GM12878 (cell line): ENCODE data around the gene CDC45. TPM values are rescaled to one million over a fixed set of nuclear protein-coding genes. Genes with fewer than 3 reads are reported as not detected.

Experiments
- ATAC-seq: fragments of 200-7000 bp; cut with Tn5 transposase; 3 replicates; pipeline ENCODE4 v1.9.1; 2020; ENCODE audit warnings: mild to moderate bottlenecking, moderate library complexity
- BruUV-seq: library from RNA; stranded (reverse); fragments of 400-500 nt; replicated peaks from 2 replicates; lab custom pipeline; 2021; lab: Mats Ljungman, UMichigan
- CTCF ChIA-PET: fragments of 300-600 bp; sonication (Branson Sonifier 250); formaldehyde crosslinking; extraction: SDS; loops from one replicate; lab custom pipeline; 2021; ENCODE audit warnings: inconsistent platforms; lab: Yijun Ruan, JAX
- POLR2A ChIA-PET: fragments of 350-600 bp; formaldehyde crosslinking; extraction: SDS; loops from one replicate; lab custom pipeline; 2021; ENCODE audit warnings: inconsistent platforms; lab: Charles Lee
- RAD21 ChIA-PET: fragments of 300-600 bp; sonication (Branson Sonifier 250); formaldehyde crosslinking; loops from one replicate; lab custom pipeline; 2023; ENCODE audit warnings: antibody characterized with exemption; ENCODE audit not compliant: unreplicated experiment; lab: Charles Lee
- SMC1A ChIA-PET: fragments of 300-600 bp; sonication (Branson Sonifier 250); formaldehyde crosslinking; loops from one replicate; lab custom pipeline; 2023; ENCODE audit not compliant: unreplicated experiment, uncharacterized antibody; lab: Charles Lee
- DNase-seq: peaks from one replicate; pipeline ENCODE4 v3.0.0-alpha.2; 2011; ENCODE audit warnings: low read depth, low spot score
- FAIRE-seq: peaks from 3 replicates; lab custom pipeline; 2011; peaks lifted over from hg19 to GRCh38; lab: Jason Lieb, UNC
- H2AFZ ChIP-seq: 2 replicates; pipeline ENCODE4 v1.6.0; 2011; ENCODE audit warnings: low read depth, low read length, control low read depth; ENCODE audit not compliant: control insufficient read depth
- H3K27ac ChIP-seq: 2 replicates; pipeline ENCODE4 v1.5.1; 2011; ENCODE audit warnings: control low read depth; ENCODE audit not compliant: control insufficient read depth, insufficient read depth
- H3K27me3 ChIP-seq, 2 experiments: replicated peaks in 1 of 2; 2 replicates each; pipeline versions ENCODE4 v1.6.0 to v1.6.1; 2011; ENCODE audit warnings: low read length in 1 of 2; ENCODE audit not compliant: control insufficient read depth in 2 of 2, insufficient read depth in 2 of 2
- H3K36me3 ChIP-seq, 2 experiments: 2 replicates each; pipeline ENCODE4 v1.5.1; 2011; ENCODE audit warnings: low read length in 1 of 2; ENCODE audit not compliant: control insufficient read depth in 2 of 2, insufficient read depth in 2 of 2
- H3K4me1 ChIP-seq: 2 replicates; pipeline ENCODE4 v1.6.1; 2011; ENCODE audit warnings: mild to moderate bottlenecking, low read length, moderate library complexity, mixed read lengths; ENCODE audit not compliant: control insufficient read depth, insufficient read depth
- H3K4me2 ChIP-seq: 2 replicates; pipeline ENCODE4 v1.6.0; 2011; ENCODE audit warnings: control low read depth; ENCODE audit not compliant: control insufficient read depth, insufficient read depth
- H3K4me3 ChIP-seq: fragments of 200-600 bp; sonication (generic); 2 replicates; pipeline ENCODE4 v1.5.1; 2016
- H3K79me2 ChIP-seq: 2 replicates; pipeline ENCODE4 v1.6.0; 2011; ENCODE audit warnings: low read length; ENCODE audit not compliant: control insufficient read depth, insufficient read depth
- H3K9ac ChIP-seq: 2 replicates; pipeline ENCODE4 v1.8.0; 2011; ENCODE audit warnings: low read length, control low read depth, mixed read lengths; ENCODE audit not compliant: control insufficient read depth, insufficient read depth
- H3K9me3 ChIP-seq: replicated peaks from 3 replicates; pipeline ENCODE4 v1.5.1; 2011; ENCODE audit warnings: mild to moderate bottlenecking, low read length; ENCODE audit not compliant: control insufficient read depth, insufficient read depth
- H4K20me1 ChIP-seq: 2 replicates; pipeline ENCODE4 v1.6.0; 2011; ENCODE audit not compliant: control insufficient read depth, insufficient read depth
- BCL3 ChIP-seq: IDR thresholded peaks from 2 replicates; pipeline ENCODE4 v1.6.1; 2011; ENCODE audit warnings: borderline replicate concordance, low read depth, mild to moderate bottlenecking, moderate library complexity, low read length; ENCODE audit not compliant: insufficient read depth, poor library complexity, severe bottlenecking
- CTCF ChIP-seq, 3 experiments: IDR thresholded peaks in 2 of 3; conservative IDR thresholded peaks in 1 of 3; 2 replicates each; pipeline ENCODE4 v1.5.1; 2011; ENCODE audit warnings: low read depth in 3 of 3, low read length in 3 of 3, mild to moderate bottlenecking in 3 of 3, control low read depth in 2 of 3, moderate library complexity in 2 of 3, inconsistent platforms in 1 of 3, mixed read lengths in 1 of 3; ENCODE audit not compliant: control insufficient read depth in 2 of 3, insufficient read depth in 1 of 3; ENCODE audit errors: extremely low read depth in 1 of 3
- DPF2 ChIP-seq: fragments of 450-650 bp; IDR thresholded peaks from 2 replicates; pipeline ENCODE4 v1.6.1; 2017; ENCODE audit warnings: mild to moderate bottlenecking
- FOXM1 ChIP-seq: IDR thresholded peaks from 2 replicates; pipeline ENCODE4 v1.6.1; 2012; ENCODE audit warnings: low read depth, mild to moderate bottlenecking, inconsistent platforms, low read length, moderate library complexity
- HDGF ChIP-seq: fragments of 450-650 bp; IDR thresholded peaks from 2 replicates; pipeline ENCODE4 v1.6.1; 2016; ENCODE audit warnings: antibody characterized with exemption
- JUND ChIP-seq: IDR thresholded peaks from 2 replicates; pipeline ENCODE4 v1.6.1; 2012; ENCODE audit warnings: low read depth, mild to moderate bottlenecking, low read length, improper control_type of control experiment, moderate library complexity
- MAX ChIP-seq: IDR thresholded peaks from 2 replicates; pipeline ENCODE4 v1.6.1; 2012; ENCODE audit warnings: low read depth, low read length, improper control_type of control experiment
- PKNOX1 ChIP-seq: fragments of 450-650 bp; IDR thresholded peaks from 2 replicates; pipeline ENCODE4 v1.6.1; 2016; ENCODE audit warnings: mild to moderate bottlenecking
- POLR2A ChIP-seq: IDR thresholded peaks from 2 replicates; pipeline ENCODE4 v1.6.1; 2011; ENCODE audit warnings: low read depth, mild to moderate bottlenecking, low read length
- POLR2AphosphoS2 ChIP-seq: IDR thresholded peaks from 2 replicates; pipeline ENCODE4 v1.6.1; 2011; ENCODE audit warnings: low read depth, mild to moderate bottlenecking, low read length, improper control_type of control experiment, moderate library complexity
- RB1 ChIP-seq: fragments of 450-650 bp; formaldehyde crosslinking; IDR thresholded peaks from 2 replicates; pipeline ENCODE4 v1.6.1; 2017; ENCODE audit warnings: mild to moderate bottlenecking, borderline replicate concordance
- RCOR1 ChIP-seq: conservative IDR thresholded peaks from 2 replicates; pipeline ENCODE4 v1.6.1; 2012; ENCODE audit warnings: low read depth, low read length, improper control_type of control experiment
- TAF1 ChIP-seq: IDR thresholded peaks from 2 replicates; pipeline ENCODE4 v1.6.1; 2011; ENCODE audit warnings: mild to moderate bottlenecking, low read depth, low read length, borderline replicate concordance
- WGBS: methylation state at CpG from one replicate; pipeline ENCODE4 v1.1.6; 2016; ENCODE audit warnings: low lambda C conversion rate; ENCODE audit not compliant: insufficient replicate concordance, insufficient coverage; ENCODE audit errors: missing lambda C conversion rate; 5-methylcytosine and 5-hydroxymethylcytosine counted together
- in situ Hi-C: fragments of 300-500 bp; cut with MboI; formaldehyde crosslinking; loops from 9 replicates; pipeline ENCODE4 v1.14.3; 2018; ENCODE audit warnings: mixed read lengths
- intact Hi-C: fragments of 100-400 bp; cut with micrococcal nuclease; formaldehyde crosslinking; loops from one replicate; pipeline ENCODE4 v1.14.2; 2022; ENCODE audit not compliant: unreplicated experiment
- polyA plus RNA-seq, 11 experiments: library from polyadenylated mRNA; depleted of rRNA in 4 of 11; unstranded in 6 of 11; stranded (reverse) in 5 of 11; fragments of >200 nt; fragmentation: Nextera tagmentation in 4 of 11; fragmentation: Illumina TruSeq in 1 of 11; extraction: Ambion mirVana in 4 of 11; extraction: Trizol in 1 of 11; gene quantifications; 1 replicate in 1 of 11; 2 replicates in 10 of 11; pipeline versions ENCODE4 v1.2.1 to v1.2.3, GENCODE V29; 2011 to 2016; ENCODE audit warnings: inconsistent platforms in 2 of 11, missing spikeins in 2 of 11, low read depth in 1 of 11
- total RNA-seq, 4 experiments: library from RNA; depleted of rRNA in 3 of 4; stranded (reverse); fragments of >200 nt in 3 of 4; fragmentation: Illumina TruSeq in 1 of 4; extraction: Trizol in 1 of 4; gene quantifications; 2 replicates each; pipeline versions ENCODE4 v1.2.1 to v1.2.3, GENCODE V29; 2013 to 2021
- TF ChIP-seq, protein P1 (sequence below): fragments of 450-650 bp; IDR thresholded peaks from 2 replicates; pipeline ENCODE4 v1.6.1; 2017; ENCODE audit warnings: low read depth, mild to moderate bottlenecking, moderate library complexity
- TF ChIP-seq, protein P2 (sequence below): IDR thresholded peaks from 2 replicates; pipeline ENCODE4 v1.6.1; 2011; ENCODE audit warnings: low read depth, low read length, improper control_type of control experiment, borderline replicate concordance

Gene CDC45
- total and polyA plus RNA-seq, 10 of the 15 experiments (the other 5 are each of a cell fraction or from before 2014, with no cell fraction given): 40.8 to 88.5 (median 54.2) TPM

DNA sequence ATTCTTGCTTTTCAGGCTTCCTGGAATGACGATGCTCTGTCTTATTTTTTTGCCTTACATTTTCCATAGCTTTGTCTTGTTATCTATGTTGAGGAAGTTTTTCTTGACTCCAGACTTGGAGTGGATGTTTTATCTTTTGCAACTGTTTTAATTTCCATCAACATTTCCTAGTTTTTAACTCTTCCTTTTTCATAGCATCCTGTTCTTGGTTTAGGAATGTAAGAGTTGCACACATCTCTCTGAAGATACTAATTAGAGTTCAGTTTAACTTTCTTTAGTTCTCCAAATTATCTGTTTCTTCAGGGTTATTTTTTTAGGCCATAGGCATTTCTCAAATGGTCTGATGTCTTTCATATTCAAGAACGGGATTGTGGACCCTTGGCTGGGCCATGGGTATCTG lies 34.1 kb downstream of the CDC45 start:
- ATAC-seq (no peak), DNase-seq (no peak), FAIRE-seq (no peak)
- intact Hi-C loops: no loop called here
- no peaks in the 10 kb centered on the region for H3K9me3 ChIP-seq
- no peak overlapping the region for H2AFZ ChIP-seq
- H3K4me3 ChIP-seq: no peak overlapping the region
- ChIA-PET CTCF (no interaction called here), RAD21 (no interaction called here), SMC1A (no interaction called here), POLR2A (no interaction called here)
- H3K9ac ChIP-seq: no peak overlapping the region
- BruUV-seq: no TSS peak
- no peaks in the 10 kb centered on the region for H3K4me1 ChIP-seq
- WGBS: 78% methylated on average over 2 of the region's 2 CpGs
- H3K36me3 ChIP-seq: peaks cover 9 to 12% of the 10 kb centered on the region in 2 experiments; a peak in 3 of 4 replicates
- in situ Hi-C loops: no loop called here
- no peak overlapping the region for H3K4me2 ChIP-seq
- no peaks in the 10 kb centered on the region for H3K79me2 ChIP-seq
- H4K20me1 ChIP-seq: no peaks in the 10 kb centered on the region
- TF ChIP-seq FOXM1: no peak
- TF ChIP-seq PKNOX1: no peak
- no peak for TF ChIP-seq POLR2AphosphoS2
- TF ChIP-seq CTCF (IDR thresholded peaks at IDR 0.05 in 2 of 3, conservative IDR thresholded peaks at IDR 0.05 in 1 of 3; ENCODE audit: control insufficient read depth in 2 of 3, extremely low read depth in 1 of 3, insufficient read depth in 1 of 3, low read depth in 3 of 3, low read length in 3 of 3): no peak
- TF ChIP-seq MAX: no peak
- no peak for TF ChIP-seq POLR2A
- TF ChIP-seq TAF1: no peak
- no peak for TF ChIP-seq BCL3
- TF ChIP-seq DPF2: no peak
- TF ChIP-seq, protein P1, sequence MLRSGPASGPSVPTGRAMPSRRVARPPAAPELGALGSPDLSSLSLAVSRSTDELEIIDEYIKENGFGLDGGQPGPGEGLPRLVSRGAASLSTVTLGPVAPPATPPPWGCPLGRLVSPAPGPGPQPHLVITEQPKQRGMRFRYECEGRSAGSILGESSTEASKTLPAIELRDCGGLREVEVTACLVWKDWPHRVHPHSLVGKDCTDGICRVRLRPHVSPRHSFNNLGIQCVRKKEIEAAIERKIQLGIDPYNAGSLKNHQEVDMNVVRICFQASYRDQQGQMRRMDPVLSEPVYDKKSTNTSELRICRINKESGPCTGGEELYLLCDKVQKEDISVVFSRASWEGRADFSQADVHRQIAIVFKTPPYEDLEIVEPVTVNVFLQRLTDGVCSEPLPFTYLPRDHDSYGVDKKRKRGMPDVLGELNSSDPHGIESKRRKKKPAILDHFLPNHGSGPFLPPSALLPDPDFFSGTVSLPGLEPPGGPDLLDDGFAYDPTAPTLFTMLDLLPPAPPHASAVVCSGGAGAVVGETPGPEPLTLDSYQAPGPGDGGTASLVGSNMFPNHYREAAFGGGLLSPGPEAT: no peak
- TF ChIP-seq, protein P2, sequence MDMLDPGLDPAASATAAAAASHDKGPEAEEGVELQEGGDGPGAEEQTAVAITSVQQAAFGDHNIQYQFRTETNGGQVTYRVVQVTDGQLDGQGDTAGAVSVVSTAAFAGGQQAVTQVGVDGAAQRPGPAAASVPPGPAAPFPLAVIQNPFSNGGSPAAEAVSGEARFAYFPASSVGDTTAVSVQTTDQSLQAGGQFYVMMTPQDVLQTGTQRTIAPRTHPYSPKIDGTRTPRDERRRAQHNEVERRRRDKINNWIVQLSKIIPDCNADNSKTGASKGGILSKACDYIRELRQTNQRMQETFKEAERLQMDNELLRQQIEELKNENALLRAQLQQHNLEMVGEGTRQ: no peak
- TF ChIP-seq RB1: no peak
- TF ChIP-seq RCOR1: no peak
- no peak for TF ChIP-seq JUND
- TF ChIP-seq HDGF: no peak
- no peak overlapping the region for H3K27ac ChIP-seq
- no peaks in the 10 kb centered on the region for H3K27me3 ChIP-seq
